CD14-positive monocyte (primary cell): ENCODE results near the gene AGAP1. TPM values are rescaled to one million over a fixed set of nuclear protein-coding genes. Genes with fewer than 3 reads are reported as not detected.

ENCODE experiments used
- DNase-seq, 3 donors: peaks; one replicate each; pipeline ENCODE4 v3.0.0-alpha.2; 2011 to 2022
- H2AFZ ChIP-seq: 2 replicates; pipeline ENCODE4 v1.6.0; 2012; ENCODE audit warnings: mild to moderate bottlenecking, low read depth, low read length, inconsistent platforms; ENCODE audit not compliant: insufficient read depth, poor library complexity, severe bottlenecking
- H3K27ac ChIP-seq, 2 donors: 1 replicate in 1 of 2; 2 replicates in 1 of 2; pipeline ENCODE4 v1.5.1; 2012 to 2013; ENCODE audit warnings: low read length in 2 of 2, control low read depth in 1 of 2, inconsistent platforms in 1 of 2, low read depth in 1 of 2, mild to moderate bottlenecking in 1 of 2
- H3K27me3 ChIP-seq, 2 donors: one replicate each; pipeline versions ENCODE4 v1.6.0 to v1.6.1; 2011 to 2013; ENCODE audit warnings: low read length in 2 of 2; ENCODE audit not compliant: control insufficient read depth in 2 of 2, insufficient read depth in 2 of 2
- H3K36me3 ChIP-seq, 2 donors: replicated peaks in 1 of 2; 1 replicate in 1 of 2; 2 replicates in 1 of 2; pipeline versions ENCODE4 v1.5.1 to v1.6.1; 2012 to 2013; ENCODE audit warnings: low read length in 2 of 2, control low read depth in 1 of 2, inconsistent platforms in 1 of 2, mild to moderate bottlenecking in 1 of 2; ENCODE audit not compliant: insufficient read depth in 2 of 2, control insufficient read depth in 1 of 2
- H3K4me1 ChIP-seq, 2 donors: 1 replicate in 1 of 2; 2 replicates in 1 of 2; pipeline versions ENCODE4 v1.5.1 to v1.6.1; 2012 to 2013; ENCODE audit warnings: low read length in 2 of 2, control low read depth in 1 of 2, inconsistent platforms in 1 of 2, mild to moderate bottlenecking in 1 of 2, moderate library complexity in 1 of 2; ENCODE audit not compliant: insufficient read depth in 2 of 2, control insufficient read depth in 1 of 2
- H3K4me2 ChIP-seq: replicated peaks from 2 replicates; pipeline ENCODE3; 2012; ENCODE audit warnings: low read length, moderate library complexity, mild to moderate bottlenecking; ENCODE audit not compliant: poor library complexity, severe bottlenecking; ENCODE audit errors: extremely low read depth
- H3K4me3 ChIP-seq, 3 experiments: fragments of 200-600 bp in 1 of 3; sonication (generic) in 1 of 3; replicated peaks in 1 of 3; 1 replicate in 2 of 3; 2 replicates in 1 of 3; pipeline ENCODE4 v1.5.1; 2011 to 2013; ENCODE audit warnings: low read length in 3 of 3, mild to moderate bottlenecking in 3 of 3, control low read depth in 2 of 3, low read depth in 2 of 3, inconsistent platforms in 1 of 3, moderate library complexity in 1 of 3
- H3K79me2 ChIP-seq: 2 replicates; pipeline ENCODE4 v1.6.0; 2012; ENCODE audit warnings: mild to moderate bottlenecking, control low read depth, inconsistent platforms, low read length, moderate library complexity; ENCODE audit not compliant: insufficient read depth
- H3K9ac ChIP-seq: 2 replicates; pipeline ENCODE4 v1.6.0; 2017; ENCODE audit warnings: low read length, mild to moderate bottlenecking; ENCODE audit not compliant: insufficient read depth, poor library complexity, severe bottlenecking
- H3K9me3 ChIP-seq, 2 donors: replicated peaks in 1 of 2; 1 replicate in 1 of 2; 2 replicates in 1 of 2; pipeline versions ENCODE4 v1.5.1 to v1.6.1; 2012 to 2013; ENCODE audit warnings: low read length in 2 of 2, control low read depth in 1 of 2; ENCODE audit not compliant: control insufficient read depth in 1 of 2, insufficient read depth in 1 of 2
- H4K20me1 ChIP-seq: 2 replicates; pipeline ENCODE4 v1.6.0; 2012; ENCODE audit warnings: mild to moderate bottlenecking, low read length, control low read depth, moderate library complexity; ENCODE audit not compliant: insufficient read depth
- H3K27ac Mint-ChIP-seq, 7 donors: one replicate each; pipeline ENCODE4 v1.8.0; 2020; ENCODE audit warnings: mild to moderate bottlenecking in 7 of 7, mixed read lengths in 7 of 7, moderate library complexity in 6 of 7, inconsistent platforms in 2 of 7
- H3K27me3 Mint-ChIP-seq, 3 donors: one replicate each; pipeline ENCODE4 v1.8.0; 2021 to 2022; ENCODE audit warnings: low read depth in 3 of 3, mild to moderate bottlenecking in 3 of 3, mixed read lengths in 3 of 3, moderate library complexity in 3 of 3, inconsistent platforms in 1 of 3
- H3K36me3 Mint-ChIP-seq, 2 donors: one replicate each; pipeline ENCODE4 v1.8.0; 2020; ENCODE audit warnings: mixed read lengths in 2 of 2, inconsistent platforms in 1 of 2, mild to moderate bottlenecking in 1 of 2
- H3K4me1 Mint-ChIP-seq: one replicate; pipeline ENCODE4 v1.8.0; 2020; ENCODE audit warnings: mild to moderate bottlenecking, mixed read lengths
- H3K4me3 Mint-ChIP-seq, 2 donors: one replicate each; pipeline ENCODE4 v1.8.0; 2020; ENCODE audit warnings: mild to moderate bottlenecking in 2 of 2, mixed read lengths in 2 of 2, moderate library complexity in 1 of 2
- H3K9me3 Mint-ChIP-seq, 7 donors: one replicate each; pipeline ENCODE4 v1.8.0; 2020 to 2022; ENCODE audit warnings: mixed read lengths in 7 of 7, mild to moderate bottlenecking in 6 of 7, moderate library complexity in 6 of 7, inconsistent platforms in 2 of 7
- WGBS: methylation state at CpG from one replicate; pipeline ENCODE4 v1.1.5; 2013; ENCODE audit warnings: missing lambda C conversion rate; ENCODE audit not compliant: insufficient coverage; 5-methylcytosine and 5-hydroxymethylcytosine counted together
- intact Hi-C, 2 donors: fragments of 100-400 bp; cut with micrococcal nuclease; formaldehyde crosslinking; loops; one replicate each; pipeline versions ENCODE4 v1.15.0 to v1.15.1; 2023
- polyA plus RNA-seq, 3 donors: library from polyadenylated mRNA; depleted of rRNA in 1 of 3; unstranded in 2 of 3; stranded (reverse) in 1 of 3; fragments of 300-500 nt in 2 of 3; fragments of >200 nt in 1 of 3; fragmentation: Illumina TruSeq in 2 of 3; gene quantifications; 1 replicate in 2 of 3; 2 replicates in 1 of 3; pipeline ENCODE4 v1.2.3, GENCODE V29; 2012 to 2021
- TF ChIP-seq, protein P1 (sequence below): fragments of 200-600 bp; IDR thresholded peaks from one replicate; pipeline ENCODE4 v1.8.0; 2022; ENCODE audit warnings: antibody characterized with exemption, mild to moderate bottlenecking

Gene AGAP1
- polyA plus RNA-seq, 3 donors, result 0.12 TPM; not detected in 2

DNA sequence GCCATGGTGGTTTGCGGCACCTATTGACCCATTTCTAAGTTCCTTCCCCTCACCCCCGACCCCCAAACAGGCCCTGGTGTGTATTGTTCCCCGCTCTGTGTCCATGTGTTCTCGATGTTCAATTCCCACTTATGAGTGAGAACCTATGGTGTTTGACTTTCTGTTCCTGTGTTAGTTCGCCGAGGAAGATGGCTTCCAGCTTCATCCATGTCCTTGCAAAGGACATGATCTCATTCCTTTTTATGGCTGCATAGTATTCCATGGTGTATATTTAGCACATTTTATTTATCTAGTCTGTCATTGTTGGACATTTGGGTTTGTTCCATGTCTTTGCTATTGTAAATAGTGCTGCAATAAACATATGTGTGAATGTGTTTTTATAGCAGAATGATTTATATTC lies 490.7 kb downstream of the AGAP1 start:
- no CpG with 5 or more reads among the region's 6 CpGs for WGBS
- no peaks in the 10 kb centered on the region for H3K36me3 Mint-ChIP-seq
- no peaks in the 10 kb centered on the region for H3K4me1 ChIP-seq
- TF ChIP-seq, protein P1, sequence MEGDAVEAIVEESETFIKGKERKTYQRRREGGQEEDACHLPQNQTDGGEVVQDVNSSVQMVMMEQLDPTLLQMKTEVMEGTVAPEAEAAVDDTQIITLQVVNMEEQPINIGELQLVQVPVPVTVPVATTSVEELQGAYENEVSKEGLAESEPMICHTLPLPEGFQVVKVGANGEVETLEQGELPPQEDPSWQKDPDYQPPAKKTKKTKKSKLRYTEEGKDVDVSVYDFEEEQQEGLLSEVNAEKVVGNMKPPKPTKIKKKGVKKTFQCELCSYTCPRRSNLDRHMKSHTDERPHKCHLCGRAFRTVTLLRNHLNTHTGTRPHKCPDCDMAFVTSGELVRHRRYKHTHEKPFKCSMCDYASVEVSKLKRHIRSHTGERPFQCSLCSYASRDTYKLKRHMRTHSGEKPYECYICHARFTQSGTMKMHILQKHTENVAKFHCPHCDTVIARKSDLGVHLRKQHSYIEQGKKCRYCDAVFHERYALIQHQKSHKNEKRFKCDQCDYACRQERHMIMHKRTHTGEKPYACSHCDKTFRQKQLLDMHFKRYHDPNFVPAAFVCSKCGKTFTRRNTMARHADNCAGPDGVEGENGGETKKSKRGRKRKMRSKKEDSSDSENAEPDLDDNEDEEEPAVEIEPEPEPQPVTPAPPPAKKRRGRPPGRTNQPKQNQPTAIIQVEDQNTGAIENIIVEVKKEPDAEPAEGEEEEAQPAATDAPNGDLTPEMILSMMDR, result no peak
- H2AFZ ChIP-seq, result no peak overlapping the region
- H4K20me1 ChIP-seq, result no peaks in the 10 kb centered on the region
- H3K9me3 ChIP-seq, result peaks cover 0 to 8% of the 10 kb centered on the region in 2 donors
- no peak overlapping the region for H3K4me3 ChIP-seq
- no peak overlapping the region for H3K27ac ChIP-seq
- no peaks in the 10 kb centered on the region for H3K79me2 ChIP-seq
- no peak overlapping the region for H3K27ac Mint-ChIP-seq
- H3K27me3 ChIP-seq, result no peaks in the 10 kb centered on the region
- no peaks in the 10 kb centered on the region for H3K36me3 ChIP-seq
- no peak overlapping the region for H3K9ac ChIP-seq
- no peak overlapping the region for H3K4me3 Mint-ChIP-seq
- peaks cover 1 to 2% (median 2%) of the 10 kb centered on the region in 3 donors for H3K27me3 Mint-ChIP-seq
- H3K4me1 Mint-ChIP-seq, result no peaks in the 10 kb centered on the region
- H3K9me3 Mint-ChIP-seq, result peaks cover 2 to 7% (median 3%) of the 10 kb centered on the region in 7 donors
- intact Hi-C loops, result no loop called here
- H3K4me2 ChIP-seq, result no peak overlapping the region
- DNase-seq, result no peak

DNA sequence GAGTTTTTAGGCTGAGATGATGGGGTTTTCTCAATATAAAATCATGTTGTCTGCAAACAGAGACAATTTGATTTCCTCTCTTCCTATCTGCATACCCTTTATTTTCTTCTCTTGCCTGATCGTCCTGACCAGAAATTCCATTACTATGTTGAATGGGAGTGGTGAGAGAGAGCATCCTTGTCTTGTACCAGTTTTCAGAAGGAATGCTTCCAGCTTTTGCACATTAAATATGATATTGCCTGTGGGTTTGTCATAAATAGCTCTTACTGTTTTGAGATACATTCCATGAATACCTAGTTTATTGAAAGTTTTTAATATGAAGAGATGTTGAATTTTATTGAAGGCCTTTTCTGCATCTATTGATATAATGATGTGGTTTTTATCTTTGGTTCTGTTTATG lies 492.5 kb downstream of the AGAP1 start:
- Histone ChIP-seq H3K27ac (no peak overlapping the region), H3K4me2 (no peak overlapping the region), H3K4me1 (no peaks in the 10 kb centered on the region), H3K27me3 (no peaks in the 10 kb centered on the region), H3K79me2 (no peaks in the 10 kb centered on the region), H3K9ac (no peak overlapping the region), H3K36me3 (no peaks in the 10 kb centered on the region), H3K9me3 (peaks cover 5 to 15% of the 10 kb centered on the region in 2 donors), H4K20me1 (no peaks in the 10 kb centered on the region), H2AFZ (no peak overlapping the region), H3K4me3 (no peak overlapping the region)
- TF ChIP-seq, protein P1, result no peak
- no peak for DNase-seq
- Mint-ChIP-seq H3K27me3 (peaks cover 0 to 2% (median 1%) of the 10 kb centered on the region in 3 donors), H3K9me3 (peaks cover 0 to 11% (median 4%) of the 10 kb centered on the region in 7 donors), H3K4me1 (no peaks in the 10 kb centered on the region), H3K36me3 (no peaks in the 10 kb centered on the region), H3K4me3 (no peak overlapping the region), H3K27ac (no peak overlapping the region)
- intact Hi-C loops, result no loop called here
- no CpG with 5 or more reads among the region's 1 CpG for WGBS
